Pons (tissue), 1 donor: ENCODE data around the gene APBA1.

ENCODE experiments used
- DNase-seq: peaks from one replicate; pipeline ENCODE4 v3.0.0-alpha.2; 2016; ENCODE audit warnings: low spot score

Gene APBA1

GRCh38 chr9:69397384-69398214 lies 274.6 kb downstream of the APBA1 start:
- DNase-seq, result peak; percentile 83

- no peak for DNase-seq
Observed at GRCh38 chr9:69396759-69397158, 275.4 kb downstream of the APBA1 start.

- DNase-seq, result peak; percentile 70
Observed at GRCh38 chr9:69395718-69396117, 276.5 kb downstream of the APBA1 start.

GRCh38 chr9:69393425-69393824 lies 278.7 kb downstream of the APBA1 start:
- no peak for DNase-seq

GRCh38 chr9:69392826-69393225 lies 279.3 kb downstream of the APBA1 start:
- no peak for DNase-seq

GRCh38 chr9:69391946-69392345 lies 280.2 kb downstream of the APBA1 start:
- peak; percentile 46 for DNase-seq

GRCh38 chr9:69391487-69391886 lies 280.7 kb downstream of the APBA1 start:
- DNase-seq, result no peak

- no peak for DNase-seq
Observed at GRCh38 chr9:69389437-69389995, 282.7 kb downstream of the APBA1 start.

GRCh38 chr9:69388596-69388995 lies 283.6 kb downstream of the APBA1 start:
- DNase-seq, result no peak

GRCh38 chr9:69386651-69387050 lies 285.5 kb downstream of the APBA1 start:
- DNase-seq, result no peak

- DNase-seq, result no peak
Observed at GRCh38 chr9:69385581-69386033, 286.6 kb downstream of the APBA1 start.

- no peak for DNase-seq
Observed at GRCh38 chr9:69382135-69382534, 290.0 kb downstream of the APBA1 start.

- no peak for DNase-seq
Observed at GRCh38 chr9:69380811-69381210, 291.4 kb downstream of the APBA1 start.

- DNase-seq, result no peak
Observed at GRCh38 chr9:69380301-69380700, 291.9 kb downstream of the APBA1 start.

- peak; percentile 11 for DNase-seq
Observed at GRCh38 chr9:69379270-69379982, 292.7 kb downstream of the APBA1 start.

GRCh38 chr9:69377981-69378380 lies 294.2 kb downstream of the APBA1 start:
- no peak for DNase-seq
